ENCODE data around the gene TTC21A. TPM values are rescaled to one million over a fixed set of nuclear protein-coding genes. Genes with fewer than 3 reads are reported as not detected.

Gene TTC21A
- total RNA-seq, 1 donor from 2014 or later, result 1.1 TPM

GRCh38 chr3:39136533-39137434, 29.3 kb downstream of the TTC21A start:
- no peak for FAIRE-seq
- H3K27me3 ChIP-seq (ENCODE audit: control insufficient read depth, insufficient read depth, low read length), result no peaks in the 10 kb centered on the region
- H3K36me3 ChIP-seq (ENCODE audit: control insufficient read depth, insufficient read depth, low read length), result no peaks in the 10 kb centered on the region
- H3K4me3 ChIP-seq (ENCODE audit: low read depth, low read length), result no peak overlapping the region
- DNase-seq (ENCODE audit: low read depth), result no peak
- TF ChIP-seq CTCF (IDR thresholded peaks at IDR 0.05; ENCODE audit: insufficient read depth, low read length, severe bottlenecking), result no peak

GRCh38 chr3:39137435-39137936, 30.0 kb downstream of the TTC21A start:
- Histone ChIP-seq H3K27me3 (ENCODE audit: control insufficient read depth, insufficient read depth, low read length) (no peaks in the 10 kb centered on the region), H3K36me3 (ENCODE audit: control insufficient read depth, insufficient read depth, low read length) (no peaks in the 10 kb centered on the region), H3K4me3 (ENCODE audit: low read depth, low read length) (no peak overlapping the region)
- no peak for DNase-seq (ENCODE audit: low read depth)
- TF ChIP-seq CTCF (IDR thresholded peaks at IDR 0.05; ENCODE audit: insufficient read depth, low read length, severe bottlenecking), result no peak
- no peak for FAIRE-seq

- H3K36me3 ChIP-seq (ENCODE audit: control insufficient read depth, insufficient read depth, low read length), result peaks cover 5% of the 10 kb centered on the region
- TF ChIP-seq CTCF (IDR thresholded peaks at IDR 0.05; ENCODE audit: insufficient read depth, low read length, severe bottlenecking), result no peak
- DNase-seq (ENCODE audit: low read depth) (no peak), FAIRE-seq (no peak)
- H3K4me3 ChIP-seq (ENCODE audit: low read depth, low read length), result no peak overlapping the region
- no peaks in the 10 kb centered on the region for H3K27me3 ChIP-seq (ENCODE audit: control insufficient read depth, insufficient read depth, low read length)
Measured at GRCh38 chr3:39137991-39138803, 30.7 kb downstream of the TTC21A start.

GRCh38 chr3:39138804-39139415, 31.4 kb downstream of the TTC21A start:
- FAIRE-seq, result no peak
- DNase-seq (ENCODE audit: low read depth), result no peak
- TF ChIP-seq CTCF (IDR thresholded peaks at IDR 0.05; ENCODE audit: insufficient read depth, low read length, severe bottlenecking), result no peak
- H3K27me3 ChIP-seq (ENCODE audit: control insufficient read depth, insufficient read depth, low read length), result no peaks in the 10 kb centered on the region
- no peak overlapping the region for H3K4me3 ChIP-seq (ENCODE audit: low read depth, low read length)
- peaks cover 10% of the 10 kb centered on the region for H3K36me3 ChIP-seq (ENCODE audit: control insufficient read depth, insufficient read depth, low read length)

GRCh38 chr3:39139442-39139841, 32.0 kb downstream of the TTC21A start:
- no peak for TF ChIP-seq CTCF (IDR thresholded peaks at IDR 0.05; ENCODE audit: insufficient read depth, low read length, severe bottlenecking)
- Histone ChIP-seq H3K27me3 (ENCODE audit: control insufficient read depth, insufficient read depth, low read length) (no peaks in the 10 kb centered on the region), H3K36me3 (ENCODE audit: control insufficient read depth, insufficient read depth, low read length) (peaks cover 15% of the 10 kb centered on the region), H3K4me3 (ENCODE audit: low read depth, low read length) (no peak overlapping the region)
- FAIRE-seq (no peak), DNase-seq (ENCODE audit: low read depth) (no peak)
